ENCODE measurements around the gene SLC35A2.
"Not testable (repeated sequence)": the region's sequence is repeated elsewhere in the genome, so short reads cannot be mapped to it uniquely, and the experiment has no call there.

SLC35A2 gene

DNA sequence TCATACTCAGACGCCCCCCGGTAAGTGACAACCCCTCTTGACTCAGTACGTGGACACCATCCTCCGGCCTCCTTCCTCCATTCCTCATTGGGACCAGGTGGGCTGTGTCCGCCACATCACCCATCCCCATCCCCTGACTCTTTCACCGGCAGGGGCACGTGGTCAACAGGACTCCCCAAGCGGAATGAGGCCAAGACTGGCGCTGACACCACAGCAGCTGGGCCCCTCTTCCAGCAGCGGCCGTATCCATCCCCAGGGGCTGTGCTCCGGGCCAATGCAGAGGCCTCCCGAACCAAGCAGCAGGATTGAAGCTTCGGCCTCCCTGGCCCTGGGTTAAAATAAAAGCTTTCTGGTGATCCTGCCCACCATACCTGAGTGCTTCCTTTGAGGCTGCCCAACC is 8.7 kb downstream of the SLC35A2 start:
- no peak for DNase-seq (ENCODE audit: low read depth in 2 of 2)

DNA sequence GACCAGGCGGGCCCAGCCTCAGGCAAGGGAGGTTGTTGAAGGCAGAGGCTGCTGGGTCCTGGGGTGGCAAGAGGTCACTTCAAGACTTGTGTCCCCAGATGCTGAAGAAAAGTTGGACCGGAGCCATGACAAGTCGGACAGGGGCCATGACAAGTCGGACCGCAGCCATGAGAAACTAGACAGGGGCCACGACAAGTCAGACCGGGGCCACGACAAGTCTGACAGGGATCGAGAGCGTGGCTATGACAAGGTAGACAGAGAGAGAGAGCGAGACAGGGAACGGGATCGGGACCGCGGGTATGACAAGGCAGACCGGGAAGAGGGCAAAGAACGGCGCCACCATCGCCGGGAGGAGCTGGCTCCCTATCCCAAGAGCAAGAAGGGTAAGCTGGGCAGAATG is 9.3 kb downstream of the SLC35A2 start:
- DNase-seq (ENCODE audit: low read depth in 2 of 2): no peak

DNA sequence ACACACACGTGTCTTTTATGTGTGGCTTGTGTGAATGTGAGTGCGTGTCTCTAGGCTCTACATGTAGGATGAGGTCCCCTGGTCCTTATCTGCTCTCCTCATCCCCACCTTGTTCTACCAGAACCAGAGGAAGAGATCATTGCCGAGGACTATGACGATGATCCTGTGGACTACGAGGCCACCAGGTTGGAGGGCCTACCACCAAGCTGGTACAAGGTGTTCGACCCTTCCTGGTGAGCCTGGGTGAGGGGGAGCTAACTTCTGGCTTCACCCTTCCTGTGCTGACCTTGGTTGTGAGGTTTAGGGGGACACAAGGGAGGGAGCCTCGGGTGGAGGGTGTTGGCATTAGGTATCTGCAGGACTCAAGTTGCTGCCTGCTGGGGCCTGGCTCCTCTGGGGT is 10.4 kb downstream of the SLC35A2 start:
- DNase-seq (ENCODE audit: low read depth in 2 of 2): no peak

DNA sequence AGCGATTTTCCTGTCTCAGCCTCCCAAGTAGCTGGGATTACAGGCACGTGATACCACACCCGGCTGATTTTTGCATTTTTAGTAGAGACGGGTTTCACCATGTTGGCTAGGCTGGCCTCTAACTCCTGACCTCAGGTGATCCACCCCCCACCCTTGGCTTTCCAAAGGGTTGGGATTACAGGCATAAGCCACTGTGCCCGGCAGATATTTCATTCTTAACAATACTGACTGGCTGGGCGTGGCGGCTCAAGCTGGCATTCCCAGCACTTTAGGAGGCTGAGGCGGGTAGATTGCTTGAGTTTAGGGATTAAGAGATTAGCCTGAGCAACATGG is 12.4 kb downstream of the SLC35A2 start:
- no peak for DNase-seq (ENCODE audit: low read depth in 2 of 2)

DNA sequence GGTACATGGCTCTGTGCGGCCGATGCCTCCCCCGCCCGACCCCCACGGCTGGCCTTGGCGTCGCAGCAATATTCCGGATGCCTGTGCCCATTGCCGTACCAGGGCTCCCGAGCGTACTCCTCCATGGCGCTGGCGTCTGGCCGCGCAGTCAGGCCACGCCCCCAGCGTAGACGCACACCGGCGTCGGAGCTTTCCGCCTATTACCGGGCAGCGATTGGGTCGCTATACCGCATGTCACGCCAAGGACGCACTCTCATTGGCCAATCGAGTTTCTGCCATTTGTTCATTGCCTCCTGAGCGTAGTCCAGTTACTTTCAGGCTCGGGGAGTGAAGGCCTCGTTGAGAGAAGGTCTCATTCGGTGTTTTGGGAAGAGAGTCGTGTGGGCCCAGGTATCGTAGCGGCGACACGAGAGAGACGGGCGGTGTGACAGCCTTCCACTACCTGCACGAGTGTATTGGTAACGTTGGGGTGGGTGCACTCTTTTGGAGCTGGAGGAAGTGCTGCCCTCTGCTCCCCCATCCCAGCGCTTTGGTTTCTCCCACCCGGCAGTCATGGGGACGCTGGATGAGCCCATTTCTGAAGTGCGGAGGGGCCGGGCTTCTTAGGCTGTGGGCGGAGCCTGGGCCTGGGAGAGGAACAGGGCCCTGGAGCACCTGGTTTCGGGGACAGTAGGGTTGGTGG is 13.7 kb downstream of the SLC35A2 start, which contains the start of the genes PQBP1 and TIMM17B:
TSS of gene PQBP1 (plus strand) at position 306 of the 682 bp plus-strand sequence. CDS start 580 bp downstream, outside the sequence.
TSS of gene TIMM17B (minus strand) at position 144 of the 682 bp plus-strand sequence. CDS start at position 125, 19 bp downstream.
- peak; percentile 70 to 73 for DNase-seq (ENCODE audit: low read depth in 2 of 2)

DNA sequence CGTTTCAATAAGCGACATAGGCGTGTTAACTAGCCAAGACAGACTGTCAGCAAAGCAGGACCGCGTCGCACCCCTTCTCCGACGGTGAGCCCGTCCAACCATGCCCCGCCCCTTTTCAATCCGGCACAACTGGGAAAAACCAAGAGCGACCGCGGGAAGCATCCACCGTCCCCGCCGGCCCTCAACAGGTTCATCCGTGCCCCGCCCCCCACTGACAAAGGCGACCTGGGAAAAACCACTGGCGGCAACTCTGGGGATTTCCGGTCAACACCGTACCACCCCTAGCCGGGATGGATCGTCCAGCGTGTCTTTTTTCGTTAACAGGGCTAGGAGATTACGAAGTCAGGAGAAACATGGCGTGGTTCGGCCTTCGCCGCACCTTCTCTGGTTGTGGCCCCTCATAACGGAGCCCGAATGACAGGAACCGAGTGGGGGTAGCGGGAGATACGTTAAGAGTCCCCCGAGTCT is 14.3 kb downstream of the SLC35A2 start:
- peak in 1 of 2 donors; percentile 43 for DNase-seq (ENCODE audit: low read depth in 2 of 2)

DNA sequence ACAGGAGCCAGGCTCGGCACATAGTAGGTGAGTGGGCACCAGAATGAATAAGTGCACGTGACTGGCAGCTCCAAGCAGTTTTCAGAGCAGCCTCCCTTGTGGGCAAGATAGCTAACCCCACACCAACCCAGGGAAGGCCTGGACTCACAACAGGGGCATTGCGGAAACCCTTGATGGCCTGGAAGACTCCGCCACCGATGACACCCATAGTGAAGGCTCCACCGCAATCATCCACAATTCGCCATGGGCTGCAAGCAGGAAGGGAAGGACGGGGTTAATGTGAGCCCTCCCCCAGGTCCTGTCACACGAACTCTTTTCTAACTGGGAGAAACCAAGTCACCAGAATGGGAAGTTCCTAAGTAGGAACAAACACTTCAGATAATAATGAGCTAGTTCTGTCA is 14.8 kb downstream of the SLC35A2 start:
- no peak for DNase-seq (ENCODE audit: low read depth in 2 of 2)

DNA sequence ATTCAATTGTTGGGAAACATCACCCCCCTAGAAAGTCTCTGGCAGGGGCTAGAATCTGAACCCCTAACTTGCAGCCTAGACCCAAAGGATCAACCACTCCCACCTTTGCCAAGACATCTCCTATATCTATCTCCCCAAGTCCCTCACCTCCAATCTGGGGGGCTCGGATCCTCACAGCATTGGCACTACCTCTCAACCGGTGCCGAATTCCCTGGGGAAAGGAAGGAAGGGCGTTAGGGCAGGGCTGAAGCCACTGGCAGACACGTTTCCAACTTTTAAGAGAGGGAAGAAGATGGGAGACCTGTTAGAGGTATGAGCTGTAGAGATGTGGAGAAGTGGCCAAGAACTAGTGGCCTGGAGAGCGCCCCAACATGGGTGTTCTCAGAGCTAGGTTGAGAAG is 16.6 kb downstream of the SLC35A2 start:
- DNase-seq (ENCODE audit: low read depth in 2 of 2): no peak

DNA sequence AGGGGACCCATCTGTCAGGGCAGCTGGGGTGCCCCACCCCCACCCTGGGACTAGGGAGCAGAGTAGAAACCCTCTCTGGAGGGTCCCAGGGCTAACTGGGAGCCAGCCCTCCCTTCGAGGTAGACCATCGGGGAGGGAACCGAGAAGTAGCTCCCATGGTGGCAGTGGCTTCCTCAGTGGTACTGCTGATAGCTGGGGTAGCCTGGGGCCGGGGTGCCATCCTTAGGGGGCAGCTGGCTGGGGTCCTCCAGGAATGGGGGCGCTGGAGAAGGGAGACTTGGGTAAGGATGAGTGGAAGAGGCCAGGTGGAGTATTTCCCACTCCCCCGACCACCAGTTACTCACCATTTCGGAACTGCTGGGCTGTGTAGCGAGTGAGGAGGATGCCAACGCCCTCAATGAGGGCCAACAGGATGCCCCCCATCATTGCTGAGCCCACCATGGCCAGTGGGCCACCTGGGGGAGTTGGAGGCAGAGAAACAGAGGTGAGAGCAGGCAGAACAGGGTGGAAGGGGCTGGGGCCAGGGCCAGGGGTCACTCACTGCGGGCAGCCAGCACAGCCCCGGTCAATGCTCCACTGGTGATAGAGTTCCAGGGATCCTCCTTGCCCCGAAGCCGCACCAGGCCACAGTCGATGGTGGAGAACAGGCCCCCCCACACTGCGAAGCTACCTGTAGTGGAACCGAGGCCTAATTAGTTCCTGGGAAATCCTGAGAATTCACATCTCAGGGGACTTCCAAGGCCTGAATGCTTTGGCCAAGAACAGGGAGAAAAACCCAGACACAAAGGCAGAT is 17.7 kb downstream of the SLC35A2 start:
- no peak for DNase-seq (ENCODE audit: low read depth in 2 of 2)

DNA sequence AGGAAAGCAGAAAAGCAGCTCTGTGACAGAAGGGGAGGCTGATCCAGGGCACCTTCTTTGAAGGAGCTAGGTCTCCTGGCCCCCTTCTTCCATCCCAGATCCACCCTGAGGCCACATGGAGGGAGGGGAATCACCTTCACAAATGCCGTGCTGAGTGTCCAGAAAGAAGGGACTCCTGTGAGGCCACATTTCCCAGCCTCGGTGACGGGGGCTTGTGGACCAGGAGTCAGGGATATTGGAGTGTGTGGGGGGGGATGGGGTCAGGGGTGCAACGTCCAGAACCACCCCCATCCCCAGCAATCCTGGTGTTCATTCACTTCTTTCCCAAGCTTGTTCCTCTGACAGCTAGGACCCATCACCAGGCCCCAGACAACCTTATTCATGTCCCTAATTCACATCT is 18.6 kb downstream of the SLC35A2 start:
- DNase-seq (ENCODE audit: low read depth in 2 of 2): no peak

DNA sequence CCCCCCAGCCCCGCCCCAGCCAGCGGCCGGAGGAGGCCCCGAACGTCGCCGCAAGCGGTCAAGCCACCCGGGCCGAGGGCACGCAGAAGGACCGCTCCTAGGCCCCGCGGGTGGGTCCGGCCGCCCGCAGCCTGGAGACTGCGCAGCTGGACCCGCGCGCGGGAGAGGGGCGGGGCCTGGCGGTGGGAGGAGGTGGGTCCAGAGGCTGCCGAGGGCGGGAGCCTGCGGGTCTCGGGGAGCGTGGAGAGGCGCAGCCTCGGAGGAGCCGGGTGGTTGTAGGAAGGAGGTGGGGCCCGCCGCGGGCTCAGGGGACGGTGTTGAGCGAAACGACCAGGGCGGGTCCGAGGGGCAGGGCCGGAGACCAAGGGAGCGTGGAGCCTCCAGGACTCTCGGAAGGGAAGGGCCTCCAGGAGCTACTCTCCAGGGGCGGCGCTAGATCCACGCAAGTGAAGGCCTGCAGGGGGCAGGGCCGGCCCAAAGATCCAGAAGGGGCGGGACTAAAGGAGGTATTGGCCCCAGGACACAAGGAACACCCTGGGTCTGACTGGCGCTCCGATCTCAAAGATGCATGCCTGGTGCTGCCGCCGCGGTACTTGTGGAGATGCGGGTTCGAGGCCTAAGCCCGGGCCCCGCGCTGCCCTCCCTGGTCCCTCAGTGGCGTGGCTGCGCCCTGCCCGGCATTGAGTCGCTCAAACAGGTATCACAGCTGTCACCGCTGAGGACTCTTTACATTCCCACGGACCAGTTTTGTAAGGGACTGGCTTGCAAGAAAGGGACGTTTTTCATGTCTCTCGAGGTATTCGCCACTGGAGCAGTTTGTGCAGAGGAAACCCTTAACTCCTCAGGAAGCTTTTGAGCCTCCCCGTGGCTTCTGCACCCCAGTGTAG is 19.8 kb downstream of the SLC35A2 start:
- peak; percentile 54 to 63 for DNase-seq (ENCODE audit: low read depth in 2 of 2)

DNA sequence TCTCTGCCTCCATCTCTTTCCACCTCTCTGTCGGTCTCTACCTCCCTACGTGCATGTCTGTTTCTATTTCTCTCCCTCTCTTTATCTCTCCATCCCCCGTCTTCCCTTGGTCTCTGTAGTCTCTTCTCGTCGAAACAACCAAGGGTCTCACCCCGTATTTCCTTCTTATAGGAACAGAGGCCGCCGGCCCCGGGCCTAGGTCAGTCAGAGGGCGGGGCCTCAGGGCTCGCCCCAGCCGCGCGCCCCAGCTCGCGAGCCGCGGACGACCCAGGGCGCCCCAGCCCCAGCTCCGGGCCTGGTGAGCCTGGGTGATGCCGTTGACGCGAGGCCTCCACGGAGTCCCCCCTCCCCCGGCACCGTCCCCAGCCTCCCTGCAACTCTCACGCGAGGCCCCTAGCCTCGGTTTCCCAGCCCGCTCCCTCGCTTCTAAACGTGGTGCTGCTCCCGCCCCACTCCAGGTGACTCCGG is 20.5 kb downstream of the SLC35A2 start:
- DNase-seq (ENCODE audit: low read depth in 2 of 2): no peak

DNA sequence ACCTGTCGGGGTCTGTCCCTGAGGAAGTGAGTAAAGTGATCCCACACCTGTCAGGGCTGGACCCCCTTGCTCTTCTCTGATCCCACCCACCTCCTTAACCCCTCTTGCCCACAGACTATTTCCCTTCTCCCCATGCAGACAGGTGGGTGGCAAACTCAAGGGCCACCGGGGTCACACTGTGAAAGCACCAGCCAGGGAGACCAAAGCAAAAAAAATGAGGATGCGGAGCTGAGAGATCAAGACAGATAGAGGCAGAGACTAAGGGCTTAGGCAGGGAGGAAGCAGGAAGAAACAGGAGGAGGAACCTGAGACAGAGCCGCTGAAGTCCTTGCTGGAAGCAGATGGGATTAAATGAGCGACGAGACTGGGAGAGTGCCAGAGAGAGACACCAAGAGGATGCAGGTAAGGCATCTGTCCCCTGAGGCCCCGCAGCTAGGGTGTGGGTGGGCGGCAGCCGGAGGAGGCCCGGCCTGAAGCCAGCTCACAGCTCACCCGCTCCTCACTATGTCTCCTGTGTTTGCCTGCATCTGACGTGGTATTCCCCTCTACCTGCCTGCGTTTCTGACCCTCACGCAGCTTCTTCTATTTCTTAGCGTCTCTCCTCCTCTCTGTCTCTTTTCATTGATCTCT is 21.0 kb downstream of the SLC35A2 start:
- DNase-seq (ENCODE audit: low read depth in 2 of 2): no peak

DNA sequence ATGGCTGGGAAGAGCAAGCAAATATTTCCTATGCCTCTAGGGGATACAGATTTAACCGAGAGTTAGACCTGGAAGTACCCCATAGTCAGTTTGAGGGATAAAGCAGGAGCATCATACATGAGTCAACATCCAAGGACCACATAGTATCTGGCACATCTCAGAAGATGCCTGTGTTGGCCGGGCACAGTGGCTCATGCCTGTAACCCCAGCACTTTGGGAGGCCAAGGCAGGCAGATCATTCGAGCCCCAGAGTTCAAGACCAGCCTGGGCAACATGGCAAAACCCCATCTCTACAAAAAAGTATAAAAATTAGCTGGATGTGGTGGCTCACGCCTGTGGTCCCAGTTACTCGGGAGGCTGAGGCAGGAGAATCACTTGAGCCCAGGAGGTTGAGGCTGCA is 24.9 kb downstream of the SLC35A2 start:
- DNase-seq (ENCODE audit: low read depth in 2 of 2): not testable (repeated sequence)

DNA sequence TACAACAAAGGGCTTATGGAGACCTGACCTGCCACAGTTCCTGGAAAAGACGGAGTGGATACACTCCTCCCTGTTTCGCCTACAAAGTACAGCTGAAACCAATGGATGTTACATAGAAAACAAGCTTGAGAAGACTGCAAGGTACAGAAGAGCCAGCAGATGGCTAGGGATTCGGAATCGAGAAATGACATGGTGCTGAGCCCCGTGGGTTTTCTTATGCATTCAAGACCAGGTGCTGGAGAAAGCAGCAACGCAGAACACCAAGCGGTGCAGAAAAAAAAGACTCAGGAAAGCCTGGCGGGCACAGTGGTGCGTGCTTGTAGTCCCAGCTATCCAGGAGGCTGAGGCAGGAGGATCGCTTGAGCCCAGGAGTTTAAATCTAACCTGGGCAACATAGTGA is 27.7 kb downstream of the SLC35A2 start:
- DNase-seq (ENCODE audit: low read depth in 2 of 2): no peak

DNA sequence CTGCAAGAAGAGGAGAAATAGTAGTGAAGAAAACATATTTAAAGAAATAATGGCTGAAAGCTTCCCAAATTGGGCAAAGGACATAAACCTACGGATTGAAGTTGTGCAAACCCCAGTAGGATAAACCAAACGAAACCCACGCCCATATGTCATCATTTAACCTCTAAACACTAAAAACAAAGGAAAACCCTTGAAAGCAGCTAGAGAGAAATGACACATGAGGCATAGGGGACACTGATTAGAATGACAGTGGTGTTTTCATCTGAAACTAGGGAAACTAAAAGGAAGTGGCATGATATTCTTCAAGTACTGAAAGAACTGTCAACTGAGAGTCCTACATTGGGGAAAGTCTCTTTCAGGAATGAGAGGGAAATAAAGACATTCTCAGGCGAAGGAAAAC is 34.5 kb downstream of the SLC35A2 start:
- not testable (repeated sequence) for DNase-seq (ENCODE audit: low read depth in 2 of 2)

DNA sequence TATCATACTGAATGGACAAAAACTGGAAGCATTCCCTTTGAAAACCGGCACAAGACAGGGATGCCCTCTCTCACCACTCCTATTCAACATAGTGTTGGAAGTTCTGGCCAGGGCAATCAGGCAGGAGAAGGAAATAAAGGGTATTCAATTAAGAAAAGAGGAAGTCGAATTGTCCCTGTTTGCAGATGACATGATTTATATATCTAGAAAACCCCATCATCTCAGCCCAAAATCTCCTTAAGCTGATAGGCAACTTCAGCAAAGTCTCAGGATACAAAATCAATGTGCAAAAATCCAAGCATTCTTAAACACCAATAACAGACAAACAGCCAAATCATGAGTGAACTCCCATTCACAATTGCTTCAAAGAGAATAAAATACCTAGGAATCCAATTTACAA is 39.4 kb downstream of the SLC35A2 start:
- not testable (repeated sequence) for DNase-seq (ENCODE audit: low read depth in 2 of 2)

DNA sequence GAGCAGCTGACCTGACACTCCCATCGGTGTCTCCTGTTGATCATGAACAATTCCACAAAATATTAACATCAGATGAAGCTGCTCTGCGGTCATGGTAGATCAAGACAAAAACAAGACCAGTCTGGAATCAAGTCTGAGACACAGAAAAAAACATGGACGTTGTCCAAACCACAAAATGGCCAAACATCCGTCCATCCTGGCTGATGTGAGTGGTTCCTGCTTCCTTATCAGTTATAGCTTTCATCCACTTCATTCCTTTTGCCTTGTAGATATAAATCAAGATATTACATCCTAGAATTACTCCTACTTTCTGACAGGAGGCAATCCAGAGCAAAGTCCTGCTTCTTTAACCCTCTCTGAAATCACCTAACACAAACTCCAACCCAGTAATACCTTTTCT is 47.2 kb downstream of the SLC35A2 start:
- DNase-seq (ENCODE audit: low read depth in 2 of 2): no peak

DNA sequence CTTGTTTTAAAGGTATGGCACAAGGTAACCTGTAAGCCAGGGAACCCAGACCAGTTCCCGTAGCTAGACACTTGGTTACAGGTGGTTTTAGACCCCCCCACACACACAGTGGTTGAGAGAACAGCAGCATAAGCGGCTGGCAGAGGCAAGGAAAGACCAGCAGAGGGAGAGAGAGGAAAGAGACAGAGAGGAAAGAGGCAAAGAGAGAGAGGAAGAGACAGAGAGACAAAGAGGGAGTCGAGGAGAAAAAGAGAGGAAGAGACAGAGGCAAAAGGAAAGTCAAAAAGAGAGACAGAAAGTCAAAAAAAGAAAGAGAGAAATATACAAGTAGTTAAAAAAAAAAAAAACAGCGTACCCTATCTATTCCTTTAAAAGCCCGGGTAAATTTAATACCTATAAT is 56.5 kb downstream of the SLC35A2 start:
- DNase-seq (ENCODE audit: low read depth in 2 of 2): no peak

DNA sequence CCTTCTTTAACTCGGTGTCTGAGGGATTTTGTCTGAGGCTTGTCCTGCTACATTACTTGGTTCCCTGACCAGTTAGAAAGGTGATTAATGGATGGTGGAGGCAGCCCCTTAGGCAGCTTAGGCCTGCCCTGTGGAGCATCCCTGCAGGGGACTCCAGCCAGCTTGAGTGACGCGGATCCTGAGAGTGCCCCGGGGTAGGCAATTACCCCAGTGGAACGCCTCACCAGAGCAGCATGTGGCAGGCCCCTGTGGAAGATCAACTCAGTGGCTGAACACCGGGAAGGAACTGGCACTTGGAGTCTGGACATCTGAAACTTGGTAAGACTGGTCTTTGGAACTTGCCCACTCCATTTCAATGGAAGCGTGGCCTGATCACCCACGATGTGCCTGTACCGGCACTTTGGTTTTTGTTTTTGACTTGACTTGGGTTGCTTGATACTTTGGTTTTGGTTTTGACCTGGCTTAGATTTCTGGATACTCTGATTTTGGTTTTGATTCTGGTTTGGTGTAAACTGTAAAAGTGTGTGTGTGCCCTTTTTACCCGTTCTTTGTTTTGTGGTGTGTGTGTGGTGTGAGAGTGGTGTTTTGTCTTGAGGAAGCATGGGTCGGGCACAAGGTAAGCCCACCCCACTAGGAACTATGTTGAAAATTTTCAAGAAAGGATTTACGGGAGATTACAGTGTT is 57.2 kb downstream of the SLC35A2 start:
- not testable (repeated sequence) for DNase-seq (ENCODE audit: low read depth in 2 of 2)

DNA sequence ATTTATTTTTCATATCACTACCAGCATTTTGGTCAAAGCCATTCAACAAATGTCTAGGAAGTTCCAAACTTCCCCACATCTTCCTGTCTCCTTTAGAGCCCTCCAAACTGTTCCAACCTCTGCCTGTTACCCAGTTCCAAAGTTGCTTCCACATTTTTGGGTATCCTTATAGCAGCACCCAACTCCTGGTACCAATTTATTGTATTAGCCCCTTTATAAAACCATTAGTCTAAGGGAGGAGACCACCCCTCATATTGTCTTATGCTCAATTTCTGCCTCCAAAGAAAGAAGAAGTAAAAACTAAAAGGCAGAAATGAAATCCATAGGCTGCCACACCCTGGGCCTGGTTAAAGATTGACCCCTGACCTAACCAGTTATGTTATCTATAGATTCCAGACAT is 58.0 kb downstream of the SLC35A2 start:
- not testable (repeated sequence) for DNase-seq (ENCODE audit: low read depth in 2 of 2)
